ENCODE results near the gene AFDN.

Gene AFDN

GRCh38 chr6:167987396-167988153, 160.9 kb downstream of the AFDN start:
- Histone ChIP-seq H3K14ac (ENCODE audit: low read length) (no peak overlapping the region), H2BK5ac (ENCODE audit: low read length) (no peak overlapping the region), H4K8ac (ENCODE audit: low read depth, low read length) (no peak overlapping the region), H2BK120ac (ENCODE audit: low read depth, low read length) (peak overlapping the region; percentile 2), H3K4ac (ENCODE audit: low read length) (no peak overlapping the region), H3K79me1 (ENCODE audit: low read depth, low read length) (no peaks in the 10 kb centered on the region), H3K4me1 (ENCODE audit: control insufficient read depth in 2 of 2, insufficient read depth in 1 of 2, low read depth in 1 of 2, low read length in 2 of 2) (no peaks in the 10 kb centered on the region), H4K91ac (ENCODE audit: low read depth, low read length, poor library complexity) (no peak overlapping the region), H3K9me3 (replicated peaks in 1 of 2; ENCODE audit: control insufficient read depth in 2 of 2, insufficient read depth in 1 of 2, low read depth in 1 of 2, low read length in 2 of 2) (peaks cover 13 to 17% of the 10 kb centered on the region in 2 donors), H3K36me3 (replicated peaks in 1 of 2; ENCODE audit: control insufficient read depth in 2 of 2, insufficient read depth in 2 of 2, low read length in 2 of 2) (no peaks in the 10 kb centered on the region), H3K4me2 (ENCODE audit: insufficient read depth, low read length, poor library complexity, severe bottlenecking) (no peak overlapping the region), H3K27me3 (ENCODE audit: control insufficient read depth in 3 of 3, insufficient read depth in 3 of 3, low read depth in 1 of 3, low read length in 3 of 3) (no peaks in the 10 kb centered on the region), H2BK12ac (ENCODE audit: low read length) (no peak overlapping the region), H2AFZ (ENCODE audit: low read length) (no peak overlapping the region), H3K9ac (ENCODE audit: low read depth, low read length, poor library complexity) (no peak overlapping the region), H3K27ac (replicated peaks; ENCODE audit: low read length) (no peak overlapping the region), H3K4me3 (ENCODE audit: low read length in 2 of 2) (no peak overlapping the region), H2BK15ac (ENCODE audit: low read length) (no peak overlapping the region), H3K23ac (ENCODE audit: low read depth, low read length, poor library complexity) (no peak overlapping the region), H3K18ac (ENCODE audit: low read length) (peak overlapping the region; percentile 12), H2AK5ac (ENCODE audit: low read depth, low read length) (no peak overlapping the region)
- no peak for DNase-seq (ENCODE audit: low spot score)
- no CpG with 5 or more reads among the region's 35 CpGs for WGBS, 2 donors (ENCODE audit: extremely low coverage in 2 of 2, insufficient read length in 2 of 2, insufficient replicate concordance in 1 of 2)

- Histone ChIP-seq H2BK15ac (ENCODE audit: low read length) (no peak overlapping the region), H3K27me3 (ENCODE audit: control insufficient read depth in 3 of 3, insufficient read depth in 3 of 3, low read depth in 1 of 3, low read length in 3 of 3) (no peaks in the 10 kb centered on the region), H2BK12ac (ENCODE audit: low read length) (no peak overlapping the region), H3K9ac (ENCODE audit: low read depth, low read length, poor library complexity) (no peak overlapping the region), H3K36me3 (replicated peaks in 1 of 2; ENCODE audit: control insufficient read depth in 2 of 2, insufficient read depth in 2 of 2, low read length in 2 of 2) (no peaks in the 10 kb centered on the region), H2BK5ac (ENCODE audit: low read length) (no peak overlapping the region), H3K18ac (ENCODE audit: low read length) (no peak overlapping the region), H3K4ac (ENCODE audit: low read length) (no peak overlapping the region), H3K4me1 (ENCODE audit: control insufficient read depth in 2 of 2, insufficient read depth in 1 of 2, low read depth in 1 of 2, low read length in 2 of 2) (no peaks in the 10 kb centered on the region), H4K91ac (ENCODE audit: low read depth, low read length, poor library complexity) (no peak overlapping the region), H2AK5ac (ENCODE audit: low read depth, low read length) (no peak overlapping the region), H3K27ac (replicated peaks; ENCODE audit: low read length) (no peak overlapping the region), H3K23ac (ENCODE audit: low read depth, low read length, poor library complexity) (no peak overlapping the region), H2BK120ac (ENCODE audit: low read depth, low read length) (peak overlapping the region; percentile 2), H3K9me3 (replicated peaks in 1 of 2; ENCODE audit: control insufficient read depth in 2 of 2, insufficient read depth in 1 of 2, low read depth in 1 of 2, low read length in 2 of 2) (peaks cover 13 to 17% of the 10 kb centered on the region in 2 donors), H3K4me3 (ENCODE audit: low read length in 2 of 2) (no peak overlapping the region), H3K79me1 (ENCODE audit: low read depth, low read length) (no peaks in the 10 kb centered on the region), H3K14ac (ENCODE audit: low read length) (no peak overlapping the region), H4K8ac (ENCODE audit: low read depth, low read length) (no peak overlapping the region), H3K4me2 (ENCODE audit: insufficient read depth, low read length, poor library complexity, severe bottlenecking) (no peak overlapping the region), H2AFZ (ENCODE audit: low read length) (no peak overlapping the region)
- no CpG with 5 or more reads among the region's 5 CpGs for WGBS, 2 donors (ENCODE audit: extremely low coverage in 2 of 2, insufficient read length in 2 of 2, insufficient replicate concordance in 1 of 2)
- DNase-seq (ENCODE audit: low spot score), result no peak
Observed at GRCh38 chr6:167988154-167988495, 161.4 kb downstream of the AFDN start.

GRCh38 chr6:167988945-167989841, 162.5 kb downstream of the AFDN start:
- Histone ChIP-seq H3K36me3 (replicated peaks in 1 of 2; ENCODE audit: control insufficient read depth in 2 of 2, insufficient read depth in 2 of 2, low read length in 2 of 2) (no peaks in the 10 kb centered on the region), H3K4me3 (ENCODE audit: low read length in 2 of 2) (peak overlapping the region in 1 of 2 donors; percentile 59), H2BK5ac (ENCODE audit: low read length) (peak overlapping the region; percentile 84), H2BK12ac (ENCODE audit: low read length) (no peak overlapping the region), H3K23ac (ENCODE audit: low read depth, low read length, poor library complexity) (peak overlapping the region; percentile 73), H3K9me3 (replicated peaks in 1 of 2; ENCODE audit: control insufficient read depth in 2 of 2, insufficient read depth in 1 of 2, low read depth in 1 of 2, low read length in 2 of 2) (peaks cover 15% of the 10 kb centered on the region in 2 donors), H3K18ac (ENCODE audit: low read length) (peak overlapping the region; percentile 81), H2BK120ac (ENCODE audit: low read depth, low read length) (no peak overlapping the region), H3K4me2 (ENCODE audit: insufficient read depth, low read length, poor library complexity, severe bottlenecking) (no peak overlapping the region), H3K27ac (replicated peaks; ENCODE audit: low read length) (no peak overlapping the region), H3K27me3 (ENCODE audit: control insufficient read depth in 3 of 3, insufficient read depth in 3 of 3, low read depth in 1 of 3, low read length in 3 of 3) (no peaks in the 10 kb centered on the region), H3K79me1 (ENCODE audit: low read depth, low read length) (no peaks in the 10 kb centered on the region), H3K9ac (ENCODE audit: low read depth, low read length, poor library complexity) (no peak overlapping the region), H2AFZ (ENCODE audit: low read length) (no peak overlapping the region), H4K91ac (ENCODE audit: low read depth, low read length, poor library complexity) (no peak overlapping the region), H4K8ac (ENCODE audit: low read depth, low read length) (no peak overlapping the region), H3K4ac (ENCODE audit: low read length) (no peak overlapping the region), H3K14ac (ENCODE audit: low read length) (no peak overlapping the region), H2AK5ac (ENCODE audit: low read depth, low read length) (peak overlapping the region; percentile 86), H3K4me1 (ENCODE audit: control insufficient read depth in 2 of 2, insufficient read depth in 1 of 2, low read depth in 1 of 2, low read length in 2 of 2) (no peaks in the 10 kb centered on the region), H2BK15ac (ENCODE audit: low read length) (peak overlapping the region; percentile 79)
- no CpG with 5 or more reads among the region's 36 CpGs for WGBS, 2 donors (ENCODE audit: extremely low coverage in 2 of 2, insufficient read length in 2 of 2, insufficient replicate concordance in 1 of 2)
- no peak for DNase-seq (ENCODE audit: low spot score)

Measured in neuronal stem cell (in vitro differentiated cells).